Neural progenitor cell (in vitro differentiated cells): ENCODE results near the gene WDR64. TPM values are rescaled to one million over a fixed set of nuclear protein-coding genes. Genes with fewer than 3 reads are reported as not detected.
A peak's percentile ranks its signal among the peaks of the same experiment; 100 is the strongest.

Experiments
- DNase-seq: peaks from one replicate; pipeline ENCODE4 v3.0.0-alpha.2; 2016; ENCODE audit warnings: low spot score
- H2AFZ ChIP-seq: fragments of 200-600 bp; sonication (generic); replicated peaks from 2 replicates; pipeline ENCODE4 v1.6.1; 2016; ENCODE audit warnings: antibody characterized with exemption
- H3F3A ChIP-seq: fragments of 200-600 bp; sonication (generic); 2 replicates; pipeline ENCODE4 v1.6.1; 2016; ENCODE audit warnings: antibody characterized with exemption, low read depth
- H3K27ac ChIP-seq: fragments of 200-600 bp; sonication (generic); 2 replicates; pipeline ENCODE4 v1.5.1; 2016; ENCODE audit warnings: mild to moderate bottlenecking
- H3K27me3 ChIP-seq: fragments of 200-600 bp; sonication (generic); 2 replicates; pipeline ENCODE4 v1.6.1; 2016; ENCODE audit warnings: mild to moderate bottlenecking, moderate library complexity
- H3K36me3 ChIP-seq: fragments of 200-600 bp; sonication (generic); 2 replicates; pipeline ENCODE4 v1.5.1; 2016
- H3K4me1 ChIP-seq: fragments of 200-600 bp; sonication (generic); 2 replicates; pipeline ENCODE4 v1.6.1; 2016; ENCODE audit warnings: mixed run types
- H3K4me2 ChIP-seq: fragments of 200-600 bp; sonication (generic); 2 replicates; pipeline ENCODE4 v1.6.1; 2016
- H3K4me3 ChIP-seq: fragments of 200-600 bp; sonication (generic); 2 replicates; pipeline ENCODE4 v1.5.1; 2016
- H3K79me2 ChIP-seq: fragments of 200-600 bp; sonication (generic); 2 replicates; pipeline ENCODE4 v1.6.1; 2016; ENCODE audit warnings: low read depth
- H3K9ac ChIP-seq: fragments of 200-600 bp; sonication (generic); 2 replicates; pipeline ENCODE4 v1.6.1; 2016
- H3K9me3 ChIP-seq: fragments of 200-600 bp; sonication (generic); 2 replicates; pipeline ENCODE4 v1.5.1; 2016; ENCODE audit warnings: low read depth
- H4K20me1 ChIP-seq: fragments of 200-600 bp; sonication (generic); 2 replicates; pipeline ENCODE4 v1.6.1; 2016; ENCODE audit warnings: low read depth
- H3K27ac Mint-ChIP-seq: 3 replicates; pipeline ENCODE4 v1.8.0; 2021; ENCODE audit warnings: mixed read lengths
- H3K27me3 Mint-ChIP-seq: 2 replicates; pipeline ENCODE4 v1.8.0; 2022; ENCODE audit warnings: low read depth, mild to moderate bottlenecking, inconsistent platforms, moderate library complexity, mixed read lengths; ENCODE audit not compliant: insufficient read depth
- H3K36me3 Mint-ChIP-seq: 3 replicates; pipeline ENCODE4 v1.8.0; 2021; ENCODE audit warnings: mixed read lengths
- H3K4me1 Mint-ChIP-seq: 3 replicates; pipeline ENCODE4 v1.8.0; 2021; ENCODE audit warnings: mixed read lengths
- H3K4me3 Mint-ChIP-seq: 3 replicates; pipeline ENCODE4 v1.8.0; 2021; ENCODE audit warnings: mild to moderate bottlenecking, moderate library complexity, mixed read lengths
- H3K9me3 Mint-ChIP-seq: 3 replicates; pipeline ENCODE4 v1.8.0; 2020; ENCODE audit warnings: mixed read lengths
- CTCF ChIP-seq: fragments of 200-600 bp; sonication (generic); IDR thresholded peaks from 2 replicates; pipeline ENCODE4 v1.5.1; 2017; ENCODE audit warnings: antibody characterized with exemption, mild to moderate bottlenecking
- EZH2 ChIP-seq: fragments of 200-600 bp; sonication (generic); IDR thresholded peaks from 2 replicates; pipeline ENCODE4 v1.6.1; 2017; ENCODE audit warnings: antibody characterized with exemption, mild to moderate bottlenecking, moderate library complexity
- EZH2phosphoT487 ChIP-seq: fragments of 200-600 bp; sonication (generic); IDR thresholded peaks from 2 replicates; pipeline ENCODE4 v1.6.1; 2017; ENCODE audit warnings: antibody characterized with exemption
- total RNA-seq: library from RNA; depleted of rRNA; stranded (reverse); fragments of >200 nt; gene quantifications from 2 replicates; pipeline ENCODE4 v1.2.3, GENCODE V29; 2015; ENCODE audit warnings: low replicate concordance

The WDR64 gene
- total RNA-seq, 1 donor from 2014 or later = not detected

GRCh38 chr1:241715956-241716355 lies 63.9 kb downstream of the WDR64 start:
- Histone ChIP-seq H2AFZ (no peak overlapping the region), H3K27ac (no peak overlapping the region), H3K9me3 (no peaks in the 10 kb centered on the region), H3K9ac (no peak overlapping the region), H3K79me2 (no peaks in the 10 kb centered on the region), H3K4me1 (no peaks in the 10 kb centered on the region), H3K36me3 (no peaks in the 10 kb centered on the region), H3K27me3 (no peaks in the 10 kb centered on the region), H3K4me3 (no peak overlapping the region), H3F3A (no peaks in the 10 kb centered on the region), H3K4me2 (no peak overlapping the region), H4K20me1 (no peaks in the 10 kb centered on the region)
- TF ChIP-seq EZH2 = no peak
- TF ChIP-seq CTCF = no peak
- no peak for TF ChIP-seq EZH2phosphoT487
- no peak overlapping the region for H3K27ac Mint-ChIP-seq
- DNase-seq = no peak
- H3K36me3 Mint-ChIP-seq = no peaks in the 10 kb centered on the region
- H3K4me3 Mint-ChIP-seq = no peak overlapping the region
- no peaks in the 10 kb centered on the region for H3K4me1 Mint-ChIP-seq
- H3K27me3 Mint-ChIP-seq = no peaks in the 10 kb centered on the region
- no peaks in the 10 kb centered on the region for H3K9me3 Mint-ChIP-seq

GRCh38 chr1:241716915-241717656 lies 65.0 kb downstream of the WDR64 start:
- no peak overlapping the region for H3K9ac ChIP-seq
- no peaks in the 10 kb centered on the region for H3K27me3 Mint-ChIP-seq
- H3K36me3 Mint-ChIP-seq = no peaks in the 10 kb centered on the region
- no peaks in the 10 kb centered on the region for H3K9me3 ChIP-seq
- no peaks in the 10 kb centered on the region for H3K79me2 ChIP-seq
- no peaks in the 10 kb centered on the region for H4K20me1 ChIP-seq
- no peak overlapping the region for H3K4me3 Mint-ChIP-seq
- H3K27ac Mint-ChIP-seq = no peak overlapping the region
- no peaks in the 10 kb centered on the region for H3K27me3 ChIP-seq
- DNase-seq = no peak
- no peak overlapping the region for H3K4me3 ChIP-seq
- H2AFZ ChIP-seq = no peak overlapping the region
- no peaks in the 10 kb centered on the region for H3K4me1 Mint-ChIP-seq
- no peak for TF ChIP-seq EZH2phosphoT487
- no peak for TF ChIP-seq EZH2
- no peak for TF ChIP-seq CTCF
- no peaks in the 10 kb centered on the region for H3K9me3 Mint-ChIP-seq
- H3K4me2 ChIP-seq = no peak overlapping the region
- no peaks in the 10 kb centered on the region for H3K36me3 ChIP-seq
- H3F3A ChIP-seq = no peaks in the 10 kb centered on the region
- H3K27ac ChIP-seq = no peak overlapping the region
- no peaks in the 10 kb centered on the region for H3K4me1 ChIP-seq

- no peaks in the 10 kb centered on the region for H3K36me3 ChIP-seq
- TF ChIP-seq CTCF (no peak), EZH2phosphoT487 (no peak), EZH2 (no peak)
- no peaks in the 10 kb centered on the region for H4K20me1 ChIP-seq
- no peak overlapping the region for H2AFZ ChIP-seq
- H3K79me2 ChIP-seq = no peaks in the 10 kb centered on the region
- no peaks in the 10 kb centered on the region for H3K4me1 Mint-ChIP-seq
- H3K9ac ChIP-seq = peak overlapping the region; percentile 5
- no peak overlapping the region for H3K27ac ChIP-seq
- no peak for DNase-seq
- no peaks in the 10 kb centered on the region for H3K9me3 Mint-ChIP-seq
- no peaks in the 10 kb centered on the region for H3K27me3 ChIP-seq
- H3K27ac Mint-ChIP-seq = no peak overlapping the region
- H3K4me2 ChIP-seq = no peak overlapping the region
- H3K27me3 Mint-ChIP-seq = no peaks in the 10 kb centered on the region
- no peaks in the 10 kb centered on the region for H3K9me3 ChIP-seq
- H3K4me3 Mint-ChIP-seq = no peak overlapping the region
- no peaks in the 10 kb centered on the region for H3K4me1 ChIP-seq
- no peaks in the 10 kb centered on the region for H3F3A ChIP-seq
- H3K4me3 ChIP-seq = no peak overlapping the region
- H3K36me3 Mint-ChIP-seq = no peaks in the 10 kb centered on the region
These were observed 65.9 kb downstream of the WDR64 start for GRCh38 chr1:241717975-241718374.
